ENCODE results near the gene OR7A10.

Gene OR7A10

GRCh38 chr19:14848822-14849221 is at the start of gene OR7A10:
OR7A10 (minus strand) TSS chr19:14848922; CDS start chr19:14841877, 7,045 bp downstream.
- no peak for DNase-seq (ENCODE audit: low read depth in 2 of 2, low spot score in 1 of 2)

- no peak for DNase-seq (ENCODE audit: low read depth in 2 of 2, low spot score in 1 of 2)
These were observed 42.1 kb upstream of the OR7A10 start for GRCh38 chr19:14890643-14891379.

- DNase-seq (ENCODE audit: low read depth in 2 of 2, low spot score in 1 of 2): no peak
These were observed 41.4 kb upstream of the OR7A10 start for GRCh38 chr19:14889994-14890642.

- no peak for DNase-seq (ENCODE audit: low read depth in 2 of 2, low spot score in 1 of 2)
These were observed 37.3 kb upstream of the OR7A10 start, which contains the start of gene OR7A17 for GRCh38 chr19:14886032-14886431. OR7A17 (minus strand) TSS chr19:14886132; CDS start chr19:14881355, 4,777 bp downstream.

GRCh38 chr19:14871619-14872230 is 23.0 kb upstream of the OR7A10 start:
- no peak for DNase-seq (ENCODE audit: low read depth in 2 of 2, low spot score in 1 of 2)

GRCh38 chr19:14868497-14868896 is 19.8 kb upstream of the OR7A10 start:
- DNase-seq (ENCODE audit: low read depth in 2 of 2, low spot score in 1 of 2): no peak

GRCh38 chr19:14843578-14843977 is 5.1 kb downstream of the OR7A10 start:
- DNase-seq (ENCODE audit: low read depth in 2 of 2, low spot score in 1 of 2): no peak

- no peak for DNase-seq (ENCODE audit: low read depth in 2 of 2, low spot score in 1 of 2)
These were observed 5.6 kb downstream of the OR7A10 start for GRCh38 chr19:14843169-14843568.

GRCh38 chr19:14840206-14840605 is 8.5 kb downstream of the OR7A10 start:
- DNase-seq (ENCODE audit: low read depth in 2 of 2, low spot score in 1 of 2): no peak

- DNase-seq (ENCODE audit: low read depth in 2 of 2, low spot score in 1 of 2): no peak
These were observed 11.3 kb downstream of the OR7A10 start for GRCh38 chr19:14837391-14837790.

- DNase-seq (ENCODE audit: low read depth in 2 of 2, low spot score in 1 of 2): no peak
These were observed 13.7 kb downstream of the OR7A10 start, which contains the start of the genes OR7A5 and OR7C1 for GRCh38 chr19:14835011-14835410. OR7A5 (minus strand) TSS chr19:14835185; CDS start chr19:14828241, 6,944 bp downstream. OR7C1 (minus strand) TSS chr19:14835185; CDS start chr19:14800136, 35,049 bp downstream.

- no peak for DNase-seq (ENCODE audit: low read depth in 2 of 2, low spot score in 1 of 2)
These were observed 18.0 kb downstream of the OR7A10 start for GRCh38 chr19:14830702-14831101.

GRCh38 chr19:14826006-14826405 is 22.7 kb downstream of the OR7A10 start:
- DNase-seq (ENCODE audit: low read depth in 2 of 2, low spot score in 1 of 2): no peak

- DNase-seq (ENCODE audit: low read depth in 2 of 2, low spot score in 1 of 2): no peak
These were observed 26.8 kb downstream of the OR7A10 start for GRCh38 chr19:14821937-14822336.

- no peak for DNase-seq (ENCODE audit: low read depth in 2 of 2, low spot score in 1 of 2)
These were observed 30.1 kb downstream of the OR7A10 start for GRCh38 chr19:14818588-14818987.

GRCh38 chr19:14817052-14817451 is 31.7 kb downstream of the OR7A10 start:
- no peak for DNase-seq (ENCODE audit: low read depth in 2 of 2, low spot score in 1 of 2)

GRCh38 chr19:14814982-14815652 is 33.6 kb downstream of the OR7A10 start:
- no peak for DNase-seq (ENCODE audit: low read depth in 2 of 2, low spot score in 1 of 2)

- DNase-seq (ENCODE audit: low read depth in 2 of 2, low spot score in 1 of 2): no peak
These were observed 39.3 kb downstream of the OR7A10 start for GRCh38 chr19:14809272-14810057.

GRCh38 chr19:14804765-14805164 is 44.0 kb downstream of the OR7A10 start:
- no peak for DNase-seq (ENCODE audit: low read depth in 2 of 2, low spot score in 1 of 2)

- no peak for DNase-seq (ENCODE audit: low read depth in 2 of 2, low spot score in 1 of 2)
These were observed 50.0 kb downstream of the OR7A10 start for GRCh38 chr19:14798760-14799159.

GRCh38 chr19:14796021-14796420 is 52.7 kb downstream of the OR7A10 start:
- no peak for DNase-seq (ENCODE audit: low read depth in 2 of 2, low spot score in 1 of 2)

Measured in stimulated activated CD8-positive, alpha-beta memory T cell treated with anti-CD3 and anti-CD28 coated beads, Interleukin-4, amount 100 ng/mL, for 4 hours (primary cell).